ENCODE measurements around the gene AGAP1.

Gene AGAP1

DNA sequence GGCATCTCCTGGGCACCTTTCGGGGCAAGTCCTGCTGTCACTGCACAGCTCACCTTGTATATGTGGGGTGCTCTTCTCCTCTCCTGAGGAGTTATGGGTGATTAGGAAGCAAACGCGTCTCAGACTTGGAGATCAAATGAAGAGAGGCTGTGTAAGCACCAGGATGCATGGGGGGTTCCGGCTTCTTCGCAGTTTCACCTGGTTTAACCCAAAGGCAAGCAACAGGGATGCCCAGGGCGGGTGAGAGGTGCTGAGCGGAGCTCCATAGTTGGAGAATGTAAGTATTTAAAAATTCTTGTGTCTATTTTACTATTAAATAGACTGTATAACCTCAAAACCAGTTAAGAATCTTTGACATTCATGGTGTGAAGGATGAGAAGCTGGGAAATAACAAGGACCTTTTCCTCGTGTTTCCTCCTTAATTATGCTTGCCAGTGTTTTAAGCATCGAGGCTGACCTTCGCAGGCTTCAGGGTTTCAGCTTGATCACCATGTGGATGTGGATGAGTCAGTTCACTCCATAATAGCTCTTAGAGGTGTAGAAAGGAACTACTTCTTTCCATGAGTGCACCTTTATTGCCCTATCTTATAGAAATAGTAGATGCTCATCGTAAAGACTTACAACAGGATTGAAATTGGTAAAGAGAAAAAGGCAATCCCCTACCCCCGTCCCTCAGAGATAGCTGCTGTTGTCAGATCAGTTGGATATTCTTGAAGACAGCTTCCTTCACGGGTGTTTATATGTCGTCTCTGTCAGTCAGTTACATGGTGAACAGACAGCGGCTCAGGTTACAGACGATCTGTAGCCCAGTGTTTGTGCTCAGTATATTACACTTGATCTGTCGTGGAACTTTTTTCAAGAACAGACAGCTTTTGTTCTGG lies 201.1 kb downstream of the AGAP1 start:
- Mint-ChIP-seq H3K27me3 (ENCODE audit: low read depth) (no peaks in the 10 kb centered on the region), H3K27ac (no peak overlapping the region), H3K9me3 (no peaks in the 10 kb centered on the region), H3K36me3 (ENCODE audit: low read depth) (no peaks in the 10 kb centered on the region), H3K4me3 (no peak overlapping the region), H3K4me1 (ENCODE audit: low read depth) (no peaks in the 10 kb centered on the region)

- Mint-ChIP-seq H3K4me3 (no peak overlapping the region), H3K4me1 (ENCODE audit: low read depth) (no peaks in the 10 kb centered on the region), H3K27ac (no peak overlapping the region), H3K27me3 (ENCODE audit: low read depth) (no peaks in the 10 kb centered on the region), H3K9me3 (no peaks in the 10 kb centered on the region), H3K36me3 (ENCODE audit: low read depth) (no peaks in the 10 kb centered on the region)
Observed at GRCh38 chr2:235695602-235695895, 201.7 kb downstream of the AGAP1 start.

DNA sequence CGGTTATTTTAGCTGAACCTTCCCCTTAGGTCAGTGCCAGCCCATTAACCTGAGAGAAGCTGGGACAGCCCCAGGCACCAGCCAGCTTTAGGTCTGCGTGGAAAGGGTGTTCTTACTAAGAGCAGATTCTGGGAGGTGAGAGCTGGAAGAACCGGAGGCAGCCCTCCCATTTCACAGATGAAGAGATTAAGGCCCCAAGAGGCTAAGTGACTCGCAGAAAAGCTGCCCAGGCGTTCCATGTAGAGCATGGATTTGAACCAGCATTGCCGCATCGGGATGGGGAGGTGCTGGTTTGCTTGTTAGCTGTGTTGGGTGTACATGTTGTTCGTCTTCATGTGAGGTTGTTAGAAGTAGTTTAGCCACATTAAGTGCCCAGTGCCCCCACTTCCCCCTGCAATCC lies 203.2 kb downstream of the AGAP1 start:
- Mint-ChIP-seq H3K27ac (no peak overlapping the region), H3K4me3 (no peak overlapping the region), H3K9me3 (no peaks in the 10 kb centered on the region), H3K4me1 (ENCODE audit: low read depth) (no peaks in the 10 kb centered on the region), H3K36me3 (ENCODE audit: low read depth) (no peaks in the 10 kb centered on the region), H3K27me3 (ENCODE audit: low read depth) (no peaks in the 10 kb centered on the region)

DNA sequence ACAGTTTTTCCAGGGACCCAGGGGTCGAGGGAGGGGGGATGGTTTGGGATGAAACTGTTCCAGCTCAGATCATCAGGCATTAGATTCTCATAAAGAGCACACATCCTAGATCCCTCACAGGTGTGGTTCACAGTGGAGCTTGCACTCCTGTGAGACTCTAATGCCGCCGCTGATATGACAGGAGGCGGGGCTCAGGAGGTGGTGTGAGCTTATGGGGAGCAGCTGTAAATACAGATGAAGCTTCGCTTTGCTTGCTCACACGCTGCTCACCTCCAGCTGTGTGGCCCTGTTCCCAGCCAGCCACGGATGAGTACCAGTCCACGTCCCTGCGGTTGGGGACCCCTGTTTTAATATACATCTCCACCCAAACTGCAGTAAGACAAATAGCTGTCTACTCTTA lies 204.2 kb downstream of the AGAP1 start:
- Mint-ChIP-seq H3K4me3 (no peak overlapping the region), H3K9me3 (no peaks in the 10 kb centered on the region), H3K36me3 (ENCODE audit: low read depth) (no peaks in the 10 kb centered on the region), H3K4me1 (ENCODE audit: low read depth) (no peaks in the 10 kb centered on the region), H3K27me3 (ENCODE audit: low read depth) (no peaks in the 10 kb centered on the region), H3K27ac (no peak overlapping the region)

DNA sequence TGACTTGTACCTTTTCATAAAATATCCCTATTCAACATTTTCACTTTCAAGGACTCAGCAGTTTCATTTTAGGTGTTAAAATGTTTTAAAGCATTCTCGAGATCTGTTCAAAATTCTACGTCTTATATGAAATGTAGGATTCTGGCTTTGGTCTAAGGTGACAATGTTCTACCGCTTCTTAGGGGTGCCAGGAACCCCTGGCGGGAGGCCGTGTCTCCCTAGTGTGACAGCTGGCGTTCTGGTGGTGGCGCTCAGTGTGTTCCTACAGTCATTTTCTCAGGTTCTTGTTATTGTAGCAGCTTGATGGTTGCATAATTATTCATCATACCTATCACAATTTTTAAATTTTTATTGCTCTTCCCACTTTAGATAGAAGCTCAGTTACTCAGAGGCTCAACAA lies 204.6 kb downstream of the AGAP1 start:
- no peak overlapping the region for H3K27ac Mint-ChIP-seq
- no peaks in the 10 kb centered on the region for H3K36me3 Mint-ChIP-seq (ENCODE audit: low read depth)
- no peak overlapping the region for H3K4me3 Mint-ChIP-seq
- H3K27me3 Mint-ChIP-seq (ENCODE audit: low read depth) = no peaks in the 10 kb centered on the region
- no peaks in the 10 kb centered on the region for H3K4me1 Mint-ChIP-seq (ENCODE audit: low read depth)
- H3K9me3 Mint-ChIP-seq = no peaks in the 10 kb centered on the region

DNA sequence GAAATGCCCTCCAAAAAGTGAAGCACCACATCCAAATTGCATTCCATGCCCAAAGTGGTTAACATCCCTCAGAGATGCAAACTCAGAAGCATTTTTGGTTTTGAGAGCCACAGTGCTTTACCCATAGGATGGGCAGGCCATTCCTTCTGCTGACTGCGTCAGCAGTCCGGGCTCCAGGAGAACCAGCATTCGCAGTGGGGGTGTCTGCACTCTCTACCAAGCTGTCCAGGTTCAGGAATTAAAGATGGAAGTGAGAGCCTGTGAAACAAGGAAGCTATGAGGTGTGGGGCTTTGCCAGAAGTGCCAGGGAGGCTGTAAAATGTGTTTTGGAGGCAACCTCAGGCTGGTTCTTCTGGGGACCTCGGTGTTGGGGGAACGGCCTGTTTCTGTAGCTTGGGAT lies 205.7 kb downstream of the AGAP1 start:
- Mint-ChIP-seq H3K27ac (no peak overlapping the region), H3K9me3 (no peaks in the 10 kb centered on the region), H3K36me3 (ENCODE audit: low read depth) (no peaks in the 10 kb centered on the region), H3K27me3 (ENCODE audit: low read depth) (no peaks in the 10 kb centered on the region), H3K4me3 (no peak overlapping the region), H3K4me1 (ENCODE audit: low read depth) (no peaks in the 10 kb centered on the region)

DNA sequence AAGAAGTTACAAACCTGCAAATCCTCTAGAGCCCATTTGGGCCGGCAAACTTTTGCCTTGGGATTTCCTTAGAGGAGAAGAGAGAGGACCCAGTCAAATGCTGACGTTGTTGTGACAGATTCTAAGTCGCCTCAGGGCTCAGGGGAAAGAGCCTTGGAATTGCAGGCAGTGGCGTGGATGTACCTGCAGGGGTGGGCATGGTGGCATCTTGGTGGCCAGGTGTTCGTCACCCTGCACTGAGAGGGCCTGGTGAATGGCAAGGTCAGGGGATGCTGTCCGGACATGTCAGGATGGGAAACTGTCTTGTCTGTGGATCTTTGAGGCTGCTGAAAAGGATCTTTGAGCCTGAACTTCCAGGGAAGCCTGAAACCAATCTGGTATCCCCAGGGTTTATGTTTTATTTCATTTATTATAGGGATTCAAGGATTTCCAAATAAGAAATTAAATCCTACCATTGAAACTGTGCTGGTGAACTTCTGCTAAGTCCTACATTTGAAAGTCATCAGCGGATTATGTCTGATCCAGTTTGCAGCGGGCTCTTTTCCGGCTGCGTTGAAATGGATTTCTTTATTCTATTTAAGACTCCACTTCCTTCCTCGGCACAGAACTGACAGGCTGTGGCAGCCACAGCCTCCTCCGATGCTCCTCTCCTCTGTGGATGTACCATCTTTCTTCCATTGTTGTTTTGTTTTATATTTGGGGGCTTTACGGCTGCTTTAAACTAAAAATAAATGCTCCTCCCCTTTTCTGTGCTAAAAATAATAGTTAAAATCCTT lies 207.6 kb downstream of the AGAP1 start:
- Mint-ChIP-seq H3K27ac (no peak overlapping the region), H3K27me3 (ENCODE audit: low read depth) (no peaks in the 10 kb centered on the region), H3K36me3 (ENCODE audit: low read depth) (no peaks in the 10 kb centered on the region), H3K9me3 (no peaks in the 10 kb centered on the region), H3K4me3 (no peak overlapping the region), H3K4me1 (ENCODE audit: low read depth) (no peaks in the 10 kb centered on the region)

GRCh38 chr2:235702186-235702585 lies 208.3 kb downstream of the AGAP1 start:
- Mint-ChIP-seq H3K4me3 (no peak overlapping the region), H3K27ac (no peak overlapping the region), H3K36me3 (ENCODE audit: low read depth) (no peaks in the 10 kb centered on the region), H3K9me3 (no peaks in the 10 kb centered on the region), H3K27me3 (ENCODE audit: low read depth) (no peaks in the 10 kb centered on the region), H3K4me1 (ENCODE audit: low read depth) (no peaks in the 10 kb centered on the region)

DNA sequence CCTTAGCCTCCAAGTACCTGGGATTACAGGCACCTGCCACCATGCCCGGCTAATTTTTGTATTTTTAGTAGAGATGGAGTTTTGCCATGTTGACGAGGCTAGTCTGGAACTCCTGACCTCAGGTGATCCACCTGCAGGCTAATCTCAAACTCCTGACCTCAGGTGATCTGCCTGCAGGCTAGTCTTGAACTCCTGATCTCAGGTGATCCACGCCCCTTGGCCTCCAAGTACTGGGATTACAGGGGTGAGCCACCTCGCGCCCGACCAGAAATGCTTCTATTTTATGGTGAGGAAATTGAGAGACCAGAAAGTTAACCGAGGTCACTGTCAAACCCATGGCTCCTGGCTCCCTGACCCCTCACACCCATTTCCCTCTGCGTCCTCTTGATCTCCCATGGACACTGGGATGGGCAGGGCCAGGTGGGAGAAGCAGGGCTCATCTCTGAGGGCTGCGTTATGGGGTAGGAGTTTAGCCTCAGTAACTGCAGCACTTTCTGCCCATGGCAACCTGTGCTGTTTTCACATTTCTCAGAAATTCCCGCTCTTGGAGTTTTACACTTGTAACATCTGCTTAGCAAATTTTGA lies 210.0 kb downstream of the AGAP1 start:
- H3K27ac Mint-ChIP-seq = no peak overlapping the region
- H3K9me3 Mint-ChIP-seq = no peaks in the 10 kb centered on the region
- no peaks in the 10 kb centered on the region for H3K4me1 Mint-ChIP-seq (ENCODE audit: low read depth)
- H3K36me3 Mint-ChIP-seq (ENCODE audit: low read depth) = no peaks in the 10 kb centered on the region
- no peaks in the 10 kb centered on the region for H3K27me3 Mint-ChIP-seq (ENCODE audit: low read depth)
- H3K4me3 Mint-ChIP-seq = no peak overlapping the region

DNA sequence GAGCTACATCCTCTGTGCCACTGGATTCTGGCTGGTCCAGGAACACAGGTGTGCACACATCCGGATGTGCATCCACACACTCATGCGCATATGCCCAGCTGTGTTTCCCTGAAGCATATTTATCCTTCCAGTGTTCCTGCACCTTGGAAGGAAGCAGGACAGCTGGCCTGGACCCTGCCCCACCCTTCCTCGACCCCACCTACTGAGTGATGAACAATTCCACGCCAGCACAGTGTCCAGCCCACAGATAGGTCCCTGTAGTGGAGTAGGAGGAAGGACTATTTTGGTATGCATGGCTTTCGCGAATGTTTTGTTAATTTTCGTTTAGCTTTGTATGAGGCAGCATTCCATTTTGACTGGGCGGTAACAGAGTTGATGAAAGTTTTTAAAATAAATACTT lies 211.5 kb downstream of the AGAP1 start:
- no peaks in the 10 kb centered on the region for H3K27me3 Mint-ChIP-seq (ENCODE audit: low read depth)
- H3K36me3 Mint-ChIP-seq (ENCODE audit: low read depth) = no peaks in the 10 kb centered on the region
- H3K27ac Mint-ChIP-seq = no peak overlapping the region
- no peaks in the 10 kb centered on the region for H3K4me1 Mint-ChIP-seq (ENCODE audit: low read depth)
- no peak overlapping the region for H3K4me3 Mint-ChIP-seq
- no peaks in the 10 kb centered on the region for H3K9me3 Mint-ChIP-seq

DNA sequence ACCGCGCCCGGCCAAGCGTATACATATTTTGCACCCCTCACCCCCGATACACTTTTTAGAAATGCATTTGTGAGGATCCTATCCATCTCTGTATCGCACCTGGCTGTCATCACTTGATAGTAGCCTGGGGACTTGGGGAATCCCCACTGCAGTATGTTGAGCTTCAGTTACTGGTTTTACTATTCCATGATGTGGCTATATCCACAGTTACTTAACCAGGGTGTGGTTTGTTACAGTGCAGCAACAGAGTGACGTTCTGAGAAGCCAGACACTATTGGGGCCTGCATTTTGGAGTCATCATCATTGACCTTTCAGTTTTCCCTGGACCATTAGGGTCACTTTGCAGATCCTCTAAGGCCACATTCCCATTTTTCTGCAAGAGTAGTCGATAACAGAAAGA lies 212.7 kb downstream of the AGAP1 start:
- H3K4me1 Mint-ChIP-seq (ENCODE audit: low read depth) = no peaks in the 10 kb centered on the region
- H3K9me3 Mint-ChIP-seq = no peaks in the 10 kb centered on the region
- H3K27ac Mint-ChIP-seq = no peak overlapping the region
- H3K36me3 Mint-ChIP-seq (ENCODE audit: low read depth) = no peaks in the 10 kb centered on the region
- no peak overlapping the region for H3K4me3 Mint-ChIP-seq
- no peaks in the 10 kb centered on the region for H3K27me3 Mint-ChIP-seq (ENCODE audit: low read depth)

DNA sequence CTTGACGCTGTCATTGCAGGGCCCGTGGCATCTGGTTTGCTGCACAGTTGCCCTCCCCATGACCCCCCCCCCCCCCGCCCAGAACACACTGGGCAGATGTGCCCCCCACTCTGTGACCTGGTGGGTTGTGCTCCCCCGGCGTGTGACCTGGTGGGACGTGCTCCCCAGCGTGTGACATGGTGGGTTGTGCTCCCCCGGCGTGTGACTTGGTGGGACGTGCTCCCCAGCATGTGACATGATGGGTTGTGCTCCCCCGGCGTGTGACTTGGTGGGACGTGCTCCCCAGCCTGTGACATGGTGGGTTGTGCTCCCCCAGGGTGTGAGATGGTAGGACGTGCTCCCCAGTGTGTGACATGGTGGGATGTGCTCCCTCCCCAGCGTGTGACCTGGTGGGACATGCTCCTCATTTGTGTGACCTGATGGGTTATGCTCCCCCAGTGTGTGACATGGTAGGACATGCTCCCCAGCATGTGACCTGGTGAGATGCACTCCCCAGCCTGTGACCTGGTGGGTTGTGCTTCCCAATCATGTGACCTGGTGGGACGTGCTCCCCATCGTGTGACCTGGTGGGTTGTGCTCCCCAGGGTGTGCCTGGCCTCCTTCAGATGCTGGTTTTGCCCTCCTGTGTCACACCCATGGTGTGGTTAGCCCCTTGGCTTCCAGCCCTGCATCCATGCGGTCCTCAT lies 213.7 kb downstream of the AGAP1 start:
- H3K9me3 Mint-ChIP-seq = no peaks in the 10 kb centered on the region
- H3K4me3 Mint-ChIP-seq = no peak overlapping the region
- H3K27ac Mint-ChIP-seq = no peak overlapping the region
- no peaks in the 10 kb centered on the region for H3K36me3 Mint-ChIP-seq (ENCODE audit: low read depth)
- no peaks in the 10 kb centered on the region for H3K27me3 Mint-ChIP-seq (ENCODE audit: low read depth)
- no peaks in the 10 kb centered on the region for H3K4me1 Mint-ChIP-seq (ENCODE audit: low read depth)

- Mint-ChIP-seq H3K4me3 (no peak overlapping the region), H3K27ac (no peak overlapping the region), H3K36me3 (ENCODE audit: low read depth) (no peaks in the 10 kb centered on the region), H3K9me3 (no peaks in the 10 kb centered on the region), H3K27me3 (ENCODE audit: low read depth) (no peaks in the 10 kb centered on the region), H3K4me1 (ENCODE audit: low read depth) (no peaks in the 10 kb centered on the region)
Observed at GRCh38 chr2:235709124-235709813, 215.4 kb downstream of the AGAP1 start.

All from T-helper 1 cell treated with Interleukin-12 subunit alpha and Interleukin-12 subunit beta and Interleukin-4 antibody, amounts not matched to agents 30 μg/mL and 1 μg/mL, for 36 hours (primary cell).